IPS-18c (cell line): ENCODE measurements around the gene FZD1.
"Not testable (repeated sequence)": the region's sequence is repeated elsewhere in the genome, so short reads cannot be mapped to it uniquely, and the experiment has no call there.

Experiments used
- H3K4me3 ChIP-seq: 2 replicates; pipeline ENCODE4 v1.7.0; 2013; ENCODE audit warnings: low read depth, mild to moderate bottlenecking, low read length, moderate library complexity; ENCODE audit not compliant: insufficient read depth
- H3K9me3 ChIP-seq: one replicate; pipeline ENCODE4 v1.6.1; 2013; ENCODE audit warnings: mild to moderate bottlenecking, low read length, moderate library complexity; ENCODE audit not compliant: control insufficient read depth, insufficient read depth

FZD1 gene

GRCh38 chr7:91289633-91290254 lies 25.5 kb downstream of the FZD1 start:
- no peak overlapping the region for H3K4me3 ChIP-seq
- no peaks in the 10 kb centered on the region for H3K9me3 ChIP-seq

GRCh38 chr7:91291302-91291701 lies 27.1 kb downstream of the FZD1 start:
- no peaks in the 10 kb centered on the region for H3K9me3 ChIP-seq
- H3K4me3 ChIP-seq: no peak overlapping the region

GRCh38 chr7:91291902-91292301 lies 27.7 kb downstream of the FZD1 start:
- H3K4me3 ChIP-seq: no peak overlapping the region
- H3K9me3 ChIP-seq: no peaks in the 10 kb centered on the region

GRCh38 chr7:91292506-91292905 lies 28.3 kb downstream of the FZD1 start:
- no peak overlapping the region for H3K4me3 ChIP-seq

GRCh38 chr7:91293136-91293535 lies 28.9 kb downstream of the FZD1 start:
- Histone ChIP-seq H3K9me3 (no peaks in the 10 kb centered on the region), H3K4me3 (no peak overlapping the region)

More at GRCh38 chr7:91292506-91292905, 28.3 kb downstream of the FZD1 start:
- H3K9me3 ChIP-seq: no peaks in the 10 kb centered on the region

- H3K4me3 ChIP-seq: no peak overlapping the region
These were observed 29.6 kb downstream of the FZD1 start for GRCh38 chr7:91293840-91294239.

GRCh38 chr7:91294639-91295220 lies 30.5 kb downstream of the FZD1 start:
- no peaks in the 10 kb centered on the region for H3K9me3 ChIP-seq
- no peak overlapping the region for H3K4me3 ChIP-seq

More at GRCh38 chr7:91293840-91294239, 29.6 kb downstream of the FZD1 start:
- H3K9me3 ChIP-seq: no peaks in the 10 kb centered on the region

- Histone ChIP-seq H3K9me3 (no peaks in the 10 kb centered on the region), H3K4me3 (no peak overlapping the region)
These were observed 31.3 kb downstream of the FZD1 start for GRCh38 chr7:91295576-91295975.

- H3K4me3 ChIP-seq: no peak overlapping the region
- H3K9me3 ChIP-seq: no peaks in the 10 kb centered on the region
These were observed 33.7 kb downstream of the FZD1 start for GRCh38 chr7:91297939-91298338.

GRCh38 chr7:91299952-91300775 lies 35.9 kb downstream of the FZD1 start:
- no peak overlapping the region for H3K4me3 ChIP-seq
- no peaks in the 10 kb centered on the region for H3K9me3 ChIP-seq

- Histone ChIP-seq H3K4me3 (no peak overlapping the region), H3K9me3 (no peaks in the 10 kb centered on the region)
These were observed 38.6 kb downstream of the FZD1 start for GRCh38 chr7:91302794-91303193.

GRCh38 chr7:91306266-91306665 lies 42.0 kb downstream of the FZD1 start:
- no peak overlapping the region for H3K4me3 ChIP-seq
- no peaks in the 10 kb centered on the region for H3K9me3 ChIP-seq

- H3K4me3 ChIP-seq: no peak overlapping the region
- H3K9me3 ChIP-seq: no peaks in the 10 kb centered on the region
These were observed 43.2 kb downstream of the FZD1 start for GRCh38 chr7:91307467-91307866.

- H3K9me3 ChIP-seq, H3K4me3 ChIP-seq: not testable (repeated sequence)
These were observed 44.0 kb downstream of the FZD1 start for GRCh38 chr7:91308191-91308590.

- Histone ChIP-seq H3K9me3 (no peaks in the 10 kb centered on the region), H3K4me3 (no peak overlapping the region)
These were observed 46.7 kb downstream of the FZD1 start for GRCh38 chr7:91310830-91311460.

- H3K9me3 ChIP-seq: no peaks in the 10 kb centered on the region
- no peak overlapping the region for H3K4me3 ChIP-seq
These were observed 47.6 kb downstream of the FZD1 start for GRCh38 chr7:91311839-91312238.

GRCh38 chr7:91313113-91313512 lies 48.9 kb downstream of the FZD1 start:
- no peak overlapping the region for H3K4me3 ChIP-seq
- no peaks in the 10 kb centered on the region for H3K9me3 ChIP-seq
